ENCODE data around the gene LUC7L3.

LUC7L3 gene

DNA sequence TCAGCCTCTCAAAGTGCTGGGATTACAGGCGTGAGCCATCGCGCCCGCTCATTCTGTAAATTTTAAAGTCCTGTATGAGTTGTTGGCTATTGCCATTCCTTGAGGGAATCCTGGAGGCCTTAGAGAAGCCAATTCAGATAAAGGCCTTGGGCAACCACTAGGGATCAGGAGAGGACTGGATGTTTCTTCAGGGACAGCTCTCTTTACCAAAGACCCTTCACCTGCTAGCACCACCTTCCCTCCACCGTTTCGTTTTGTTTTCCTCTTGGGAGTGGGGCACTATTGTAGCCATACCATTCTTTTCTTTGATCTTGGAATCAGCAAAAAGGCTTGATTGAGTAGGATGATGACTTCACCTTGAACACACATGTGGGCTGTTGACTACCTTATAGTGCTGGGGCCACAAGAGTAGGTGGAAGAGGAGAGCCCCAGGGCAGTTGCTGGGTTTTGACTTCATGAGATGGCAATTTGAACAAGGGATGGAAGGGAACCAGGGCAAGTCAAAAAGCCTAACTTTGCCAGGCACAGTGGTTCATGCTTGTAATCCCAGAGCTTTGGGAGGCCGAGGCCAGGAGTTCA lies 54.9 kb downstream of the LUC7L3 start:
- in situ Hi-C loops (cut with MboI; ENCODE audit: low pct_unique_long_range_greater_than_20kb, low sequenced_read_pairs), result no loop called here
- DNase-seq, result no peak

DNA sequence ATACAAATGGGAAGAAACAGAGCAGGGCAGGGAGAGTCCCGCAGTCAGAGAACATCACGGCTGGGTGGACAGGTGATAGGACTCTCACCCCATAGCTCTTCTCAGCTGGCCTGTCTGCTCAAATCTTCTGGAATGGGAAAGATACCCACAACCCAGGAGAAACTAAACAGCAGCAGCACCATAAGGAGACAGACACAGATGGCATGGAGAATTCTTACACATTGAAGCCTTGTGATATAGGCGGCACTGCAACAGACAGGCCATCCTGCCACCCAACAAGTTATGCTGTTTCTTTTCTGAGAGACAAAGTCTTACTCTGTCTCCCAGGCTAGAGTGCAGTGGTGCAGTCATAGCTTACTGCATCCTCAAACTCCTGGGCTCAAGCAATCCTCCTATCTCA lies 56.5 kb downstream of the LUC7L3 start:
- no peak for DNase-seq
- in situ Hi-C loops (cut with MboI; ENCODE audit: low pct_unique_long_range_greater_than_20kb, low sequenced_read_pairs), result no loop called here

DNA sequence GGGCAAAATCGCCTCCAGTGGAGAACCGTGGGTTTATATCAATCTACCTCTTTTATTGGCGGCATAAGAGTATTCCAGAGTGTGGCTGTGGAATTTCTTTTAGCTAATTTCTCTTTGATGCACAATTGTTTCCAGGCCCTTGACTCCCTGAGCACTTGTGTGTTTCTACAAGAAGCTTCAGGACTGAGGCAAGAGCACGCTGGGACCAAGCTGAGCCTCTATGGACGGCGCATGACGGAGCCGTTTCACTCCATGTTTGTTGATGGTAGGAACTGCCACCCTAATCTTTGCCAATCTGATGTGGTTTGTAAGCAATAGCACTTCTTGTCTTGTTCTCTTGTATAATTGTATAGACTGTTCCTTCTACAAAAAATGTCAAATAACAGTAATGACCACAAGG lies 59.1 kb downstream of the LUC7L3 start:
- in situ Hi-C loops (cut with MboI; ENCODE audit: low pct_unique_long_range_greater_than_20kb, low sequenced_read_pairs), result no loop called here
- DNase-seq, result no peak

DNA sequence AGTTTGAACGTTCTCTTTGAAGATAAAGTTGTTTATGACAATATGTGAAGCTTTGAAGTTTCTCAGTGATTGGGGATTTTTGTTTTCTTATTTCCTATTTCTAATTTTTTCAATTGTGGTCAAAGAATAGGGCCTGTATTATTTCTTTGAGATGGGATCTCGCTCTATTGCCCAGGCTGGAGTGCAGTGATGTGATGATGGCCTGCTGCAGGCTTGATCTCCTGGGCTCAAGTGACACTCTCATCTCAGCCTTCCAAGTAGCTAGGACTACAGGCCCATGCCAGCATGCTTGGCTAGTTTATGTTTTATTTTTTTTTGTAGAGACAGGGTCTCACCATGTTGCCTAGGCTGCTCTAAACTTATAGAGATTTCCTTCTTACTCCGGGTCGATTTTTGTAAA lies 59.6 kb downstream of the LUC7L3 start:
- in situ Hi-C loops (cut with MboI; ENCODE audit: low pct_unique_long_range_greater_than_20kb, low sequenced_read_pairs), result no loop called here

GRCh38 chr17:50779747-50780353 lies 60.4 kb downstream of the LUC7L3 start:
- DNase-seq, result no peak
- in situ Hi-C loops (cut with MboI; ENCODE audit: low pct_unique_long_range_greater_than_20kb, low sequenced_read_pairs), result no loop called here

More for the DNA sequence above, 59.6 kb downstream of the LUC7L3 start:
- no peak for DNase-seq

DNA sequence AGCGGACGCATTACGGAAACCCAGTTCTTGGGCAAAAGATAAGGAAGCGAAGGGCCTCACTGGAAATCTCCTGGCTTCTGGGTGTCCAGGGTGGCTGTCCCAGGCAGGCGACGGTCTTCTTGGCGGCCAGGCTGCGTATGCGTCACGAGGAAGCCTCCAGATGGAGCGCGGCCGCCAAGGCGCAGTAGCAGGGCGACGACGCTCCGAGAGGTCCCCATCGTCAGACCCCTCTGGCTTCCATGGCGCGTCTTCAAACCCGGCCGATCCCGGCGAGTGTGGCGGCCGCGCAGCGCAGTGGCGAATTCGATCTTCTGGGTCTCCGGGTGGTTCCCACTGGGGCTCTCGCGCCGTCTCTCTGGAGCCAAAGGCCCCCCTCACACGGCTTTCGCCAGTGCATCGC lies 61.8 kb downstream of the LUC7L3 start:
- in situ Hi-C loops (cut with MboI; ENCODE audit: low pct_unique_long_range_greater_than_20kb, low sequenced_read_pairs), result no loop called here
- DNase-seq, result no peak

DNA sequence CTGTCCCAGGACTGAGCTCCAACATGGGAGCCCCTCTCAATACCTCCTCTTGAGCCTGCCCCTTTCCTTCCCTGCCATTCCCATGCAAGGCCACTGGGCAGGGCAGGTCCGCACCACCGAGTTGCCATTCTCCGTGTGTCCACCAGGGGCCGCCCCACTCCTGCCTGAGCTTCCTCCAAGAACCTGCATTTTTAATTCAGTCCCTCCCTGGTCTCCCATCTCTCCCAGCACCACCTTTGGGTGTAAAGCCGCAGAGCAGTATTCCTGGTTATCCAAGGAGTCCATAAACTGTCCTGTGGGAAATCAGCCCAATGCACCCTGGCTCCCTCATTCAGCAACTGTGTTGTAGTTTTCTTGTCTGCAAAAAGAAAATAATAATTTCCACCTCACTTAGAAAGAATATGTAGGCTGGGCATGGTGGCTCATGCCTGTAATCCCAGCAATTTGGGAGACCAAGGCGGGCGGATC lies 63.8 kb downstream of the LUC7L3 start:
- in situ Hi-C loops (cut with MboI; ENCODE audit: low pct_unique_long_range_greater_than_20kb, low sequenced_read_pairs), result no loop called here
- DNase-seq, result peak; percentile 97

- DNase-seq, result no peak
- in situ Hi-C loops (cut with MboI; ENCODE audit: low pct_unique_long_range_greater_than_20kb, low sequenced_read_pairs), result no loop called here
Observed at GRCh38 chr17:50783905-50784304, 64.5 kb downstream of the LUC7L3 start.

GRCh38 chr17:50785126-50785525 lies 65.7 kb downstream of the LUC7L3 start:
- in situ Hi-C loops (cut with MboI; ENCODE audit: low pct_unique_long_range_greater_than_20kb, low sequenced_read_pairs), result no loop called here
- no peak for DNase-seq

DNA sequence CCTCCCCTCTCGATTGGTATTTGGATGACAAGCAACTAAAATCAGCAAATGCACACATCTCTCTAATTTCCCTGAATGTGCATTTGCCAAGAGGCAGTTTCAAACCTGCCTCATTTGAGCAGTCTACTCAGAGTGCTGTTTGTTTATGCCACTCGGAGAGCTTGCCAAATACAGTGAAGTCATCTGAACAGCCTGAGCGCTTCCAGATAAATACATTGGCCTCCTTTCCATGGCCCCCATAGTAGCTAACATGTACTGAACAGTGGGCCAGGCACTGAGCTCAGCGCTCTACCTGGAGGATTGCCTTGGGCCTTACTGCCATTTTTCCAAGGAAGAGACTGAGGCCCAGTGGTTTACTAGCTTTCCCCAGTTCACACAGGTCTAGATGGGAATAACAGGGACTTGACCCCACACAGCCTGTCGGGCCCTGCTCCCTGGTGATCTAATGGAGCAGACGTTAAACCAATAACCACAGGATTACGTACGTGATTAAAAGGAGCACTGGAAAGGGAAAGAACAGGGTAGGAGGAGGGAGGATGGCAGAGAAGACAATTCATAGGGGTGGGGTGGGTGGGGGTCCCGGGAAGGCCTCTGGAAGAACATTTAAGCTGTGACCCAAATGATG lies 66.7 kb downstream of the LUC7L3 start:
- in situ Hi-C loops (cut with MboI; ENCODE audit: low pct_unique_long_range_greater_than_20kb, low sequenced_read_pairs), result no loop called here
- no peak for DNase-seq

DNA sequence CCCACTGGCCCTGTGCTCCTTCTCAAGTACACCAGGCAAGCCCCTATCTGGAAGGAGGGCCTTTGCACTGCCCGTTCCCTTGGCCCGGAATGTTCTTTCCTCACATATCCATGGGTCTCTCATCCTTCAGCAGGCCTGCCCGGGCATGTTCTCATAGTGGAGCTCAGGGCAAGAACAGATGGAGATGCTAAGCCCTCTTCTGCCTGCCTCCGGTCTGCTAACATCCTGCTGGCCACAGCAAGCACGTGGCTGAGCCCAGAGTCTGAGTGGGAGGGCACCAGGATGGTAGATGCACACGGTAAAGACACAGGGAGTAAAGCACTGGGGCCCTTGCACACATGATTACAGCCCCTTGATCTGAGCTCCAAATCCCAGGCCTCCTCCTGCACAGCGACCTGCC lies 67.7 kb downstream of the LUC7L3 start:
- no peak for DNase-seq
- in situ Hi-C loops (cut with MboI; ENCODE audit: low pct_unique_long_range_greater_than_20kb, low sequenced_read_pairs), result no loop called here

DNA sequence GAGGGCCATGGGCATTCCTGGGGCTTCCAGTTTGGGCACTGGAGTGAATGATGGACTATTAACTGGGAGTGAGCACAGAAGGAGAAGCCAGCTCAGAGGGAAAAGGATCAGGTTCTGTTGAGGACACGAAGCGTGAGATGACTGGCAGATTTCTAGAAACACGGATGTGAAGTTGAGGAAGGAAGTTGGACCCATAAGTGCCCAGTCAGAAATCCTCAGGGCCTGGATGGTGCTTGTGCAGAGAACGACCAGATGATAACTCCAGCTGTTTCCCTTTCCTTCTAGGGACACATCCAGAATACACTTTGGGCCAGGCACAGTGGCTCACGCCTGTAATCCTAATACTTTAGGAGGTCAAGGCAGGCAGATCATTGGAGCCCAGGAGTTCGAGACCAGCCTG lies 71.2 kb downstream of the LUC7L3 start:
- in situ Hi-C loops (cut with MboI; ENCODE audit: low pct_unique_long_range_greater_than_20kb, low sequenced_read_pairs), result no loop called here
- peak; percentile 74 for DNase-seq

DNA sequence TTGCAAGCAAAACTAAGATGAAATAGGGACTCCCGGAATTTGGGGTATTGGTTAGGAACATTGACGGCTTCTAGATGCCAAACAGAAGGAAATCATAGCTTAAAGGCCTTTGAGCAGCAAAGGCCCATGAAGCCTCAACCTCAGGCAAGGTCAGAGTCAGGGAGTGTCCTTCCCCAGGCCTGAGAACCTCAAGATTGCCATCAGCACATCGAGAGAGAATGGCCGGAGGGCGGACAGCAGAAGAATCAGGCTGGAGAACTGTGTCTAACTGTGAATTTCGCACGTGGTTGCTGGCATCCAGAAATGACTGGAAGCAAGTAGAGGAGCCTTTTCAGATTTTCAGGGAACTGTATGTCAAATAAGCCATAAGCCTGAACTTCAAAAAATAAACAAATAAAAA lies 72.7 kb downstream of the LUC7L3 start:
- DNase-seq, result no peak
- in situ Hi-C loops (cut with MboI; ENCODE audit: low pct_unique_long_range_greater_than_20kb, low sequenced_read_pairs), result no loop called here

DNA sequence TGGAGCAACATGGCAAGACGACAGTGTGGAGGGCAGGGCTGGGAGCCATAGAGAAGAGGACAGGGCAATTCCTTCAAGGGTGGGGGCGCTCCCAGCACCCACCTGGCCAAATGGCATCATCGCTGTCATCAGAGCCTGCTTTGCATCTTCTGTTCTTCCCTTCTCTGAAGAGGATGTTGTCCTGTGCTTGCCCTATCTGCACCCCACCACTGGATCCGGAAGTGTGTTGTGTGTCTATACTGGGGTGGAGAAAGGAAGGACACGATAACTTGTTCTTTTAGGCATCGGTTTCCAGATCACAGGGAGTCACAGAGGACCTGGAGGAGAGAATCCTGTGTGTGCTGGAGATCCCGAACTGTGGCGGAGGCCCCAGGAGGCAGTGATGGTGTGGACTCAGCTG lies 73.6 kb downstream of the LUC7L3 start:
- no peak for DNase-seq
- in situ Hi-C loops (cut with MboI; ENCODE audit: low pct_unique_long_range_greater_than_20kb, low sequenced_read_pairs), result no loop called here

- DNase-seq, result no peak
- in situ Hi-C loops (cut with MboI; ENCODE audit: low pct_unique_long_range_greater_than_20kb, low sequenced_read_pairs), result no loop called here
Observed at GRCh38 chr17:50794361-50794760, 75.0 kb downstream of the LUC7L3 start.

DNA sequence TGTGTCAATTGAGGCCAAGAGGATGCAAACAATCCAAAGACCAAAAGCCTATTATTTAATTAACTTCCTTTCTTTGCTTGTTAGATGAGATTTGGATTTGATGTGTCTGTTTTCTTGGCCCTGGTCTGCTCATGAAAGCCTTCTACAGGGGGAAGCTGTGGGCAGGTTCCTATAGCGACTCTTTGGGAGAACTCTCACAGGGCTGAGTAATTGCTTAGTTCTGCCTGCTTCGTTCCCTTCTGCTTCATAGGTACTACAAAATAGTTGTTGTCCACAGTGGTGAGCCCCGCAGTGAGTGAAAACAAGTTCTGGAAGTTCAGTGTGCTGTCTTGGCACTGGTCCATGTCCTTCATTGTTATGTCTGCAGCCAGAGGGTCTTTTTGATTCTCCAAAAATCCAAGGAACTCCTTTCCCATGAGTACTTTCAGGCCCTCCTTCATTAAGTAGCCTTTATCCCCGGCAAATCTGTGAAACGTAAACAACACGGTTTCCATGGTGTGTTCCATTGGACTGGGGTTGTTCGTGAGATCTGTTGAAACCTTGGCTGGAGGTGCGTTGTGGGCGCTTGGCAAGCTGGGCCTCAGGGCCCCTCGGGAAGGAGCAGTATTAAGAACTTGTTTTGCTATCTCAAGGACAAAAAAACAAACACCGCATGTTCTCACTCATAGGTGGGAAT lies 77.9 kb downstream of the LUC7L3 start:
- in situ Hi-C loops (cut with MboI; ENCODE audit: low pct_unique_long_range_greater_than_20kb, low sequenced_read_pairs), result no loop called here
- peak; percentile 41 for DNase-seq

DNA sequence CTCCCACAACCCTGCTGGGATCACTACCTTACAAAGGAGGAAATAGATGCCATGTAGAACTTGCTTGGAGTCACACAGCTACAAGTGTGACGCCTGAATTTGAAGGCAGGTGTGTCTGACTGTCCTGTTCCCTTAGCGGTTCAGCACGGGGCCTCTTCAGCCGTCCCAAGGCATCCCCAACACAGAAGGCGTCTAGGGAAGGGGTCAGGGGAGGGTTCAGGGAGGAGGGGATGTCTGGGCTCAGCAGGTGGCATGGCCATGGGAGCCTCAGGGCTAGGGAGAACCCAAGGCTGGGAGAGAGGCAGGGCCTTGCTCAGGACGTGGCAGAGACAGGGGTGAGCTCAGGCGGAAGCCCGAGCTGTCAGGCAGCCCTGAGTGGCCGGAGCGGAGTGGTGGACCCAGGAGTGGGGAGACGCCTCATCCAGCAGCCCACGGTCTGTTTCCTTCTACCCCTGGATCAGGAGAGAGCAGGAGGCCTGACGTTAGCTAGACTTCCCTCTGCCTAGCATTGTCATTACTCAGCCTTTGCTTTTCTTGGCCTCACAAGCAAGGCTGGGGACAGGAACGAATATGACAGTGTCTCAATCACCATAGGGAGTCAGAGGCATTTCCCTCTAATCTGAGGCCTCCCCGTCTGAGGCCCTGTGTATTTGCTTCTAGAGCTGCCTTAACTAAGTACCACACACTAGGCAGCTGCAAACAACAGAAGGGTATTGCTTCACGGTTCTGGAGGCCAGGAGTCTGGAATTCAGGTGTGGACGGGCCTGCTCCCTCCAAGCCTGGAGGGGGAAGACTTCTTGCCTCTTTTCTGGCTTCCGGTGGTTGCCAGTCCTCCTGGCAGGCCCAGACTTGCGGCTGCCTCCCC lies 79.3 kb downstream of the LUC7L3 start:
- no peak for DNase-seq
- in situ Hi-C loops (cut with MboI; ENCODE audit: low pct_unique_long_range_greater_than_20kb, low sequenced_read_pairs), result no loop called here

GRCh38 chr17:50799582-50799981 lies 80.2 kb downstream of the LUC7L3 start:
- DNase-seq, result no peak
- in situ Hi-C loops (cut with MboI; ENCODE audit: low pct_unique_long_range_greater_than_20kb, low sequenced_read_pairs), result no loop called here

DNA sequence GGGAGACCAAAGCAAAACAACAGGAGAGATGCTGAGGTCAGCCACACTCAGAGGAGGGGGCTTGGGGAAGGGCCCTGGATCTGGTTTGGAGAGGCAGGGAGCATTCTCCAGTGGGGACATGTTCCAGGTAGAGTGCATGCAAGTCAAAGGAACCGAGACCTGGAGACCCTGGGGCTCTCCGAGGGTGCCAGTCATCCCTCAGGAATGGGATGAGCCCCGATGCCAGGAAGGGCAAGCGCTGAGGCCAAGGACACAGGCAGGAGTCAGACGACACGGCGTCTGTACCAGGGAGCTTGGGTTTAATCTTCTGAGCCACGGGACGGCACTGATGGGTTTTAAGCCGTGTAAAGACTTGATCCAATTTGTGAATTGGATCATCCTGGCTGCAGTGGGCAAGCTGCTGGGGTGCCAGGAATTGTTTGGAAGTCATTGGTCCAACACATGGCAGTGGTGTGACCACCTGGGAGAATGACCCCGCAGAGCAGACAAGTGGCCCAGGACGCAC lies 80.8 kb downstream of the LUC7L3 start:
- in situ Hi-C loops (cut with MboI; ENCODE audit: low pct_unique_long_range_greater_than_20kb, low sequenced_read_pairs), result no loop called here
- DNase-seq, result no peak

Data from KBM-7 (cell line).